Measurements from ENCODE around the gene LRRC1.

LRRC1 gene

DNA sequence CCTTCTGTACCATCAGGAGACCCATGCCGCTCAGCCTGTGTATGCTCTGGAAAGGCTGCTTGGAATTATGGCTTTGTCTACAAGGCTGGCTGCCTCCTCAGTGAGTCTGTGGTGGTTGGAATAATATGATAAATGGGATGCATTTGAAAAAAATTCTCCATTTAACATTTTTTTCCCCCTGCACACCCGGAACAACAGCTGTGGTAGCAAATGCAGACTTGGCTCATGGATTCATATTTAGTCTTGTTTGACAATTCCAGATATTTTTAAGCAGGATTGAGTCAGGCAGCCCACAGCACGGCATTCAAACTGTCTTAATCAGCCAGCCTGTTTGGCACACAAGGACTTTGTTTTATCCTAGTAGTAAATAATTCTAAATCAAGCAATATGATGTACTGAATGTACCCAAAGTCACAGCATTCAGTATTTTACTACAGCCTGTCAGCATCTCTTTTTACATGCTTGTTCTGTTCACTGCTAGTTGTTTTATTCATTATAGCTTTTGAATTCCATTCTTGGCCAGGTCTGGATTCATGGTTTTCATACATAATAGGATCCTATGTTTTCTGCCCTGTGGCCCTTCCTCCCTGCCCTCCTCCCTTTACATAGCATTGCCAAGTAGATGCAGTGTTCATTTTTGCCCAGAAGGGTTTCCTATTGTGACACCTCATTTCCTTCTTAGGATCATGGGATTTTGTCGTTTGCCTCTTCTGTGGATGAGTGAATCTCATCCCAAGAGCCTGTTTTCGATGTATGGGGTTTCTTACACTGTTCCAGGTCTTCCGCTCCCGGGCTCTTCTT lies 68.1 kb downstream of the LRRC1 start:
- DNase-seq (ENCODE audit: low read depth, low spot score), result no peak
- H3K4me3 ChIP-seq (ENCODE audit: low read length), result no peak overlapping the region

DNA sequence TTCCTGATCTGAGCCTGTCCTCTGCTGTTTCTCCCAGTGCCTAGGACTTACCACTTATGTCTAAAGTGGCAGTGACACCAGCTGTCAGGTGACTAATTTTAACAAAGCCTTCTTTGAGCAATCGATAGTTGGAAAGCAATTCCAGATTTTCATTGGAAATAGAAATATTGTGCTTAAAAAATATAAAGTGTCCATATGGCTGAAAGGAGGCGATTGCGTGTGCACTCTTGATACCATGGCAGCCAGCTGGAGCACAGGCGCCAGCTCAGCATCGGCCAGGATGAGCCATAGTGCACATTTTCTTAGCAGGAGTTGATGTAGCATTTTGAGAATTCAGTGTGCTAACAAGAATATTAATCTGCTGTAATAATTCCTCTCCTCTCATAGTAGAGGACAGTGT lies 70.0 kb downstream of the LRRC1 start:
- H3K4me3 ChIP-seq (ENCODE audit: low read length), result no peak overlapping the region
- no peak for DNase-seq (ENCODE audit: low read depth, low spot score)

DNA sequence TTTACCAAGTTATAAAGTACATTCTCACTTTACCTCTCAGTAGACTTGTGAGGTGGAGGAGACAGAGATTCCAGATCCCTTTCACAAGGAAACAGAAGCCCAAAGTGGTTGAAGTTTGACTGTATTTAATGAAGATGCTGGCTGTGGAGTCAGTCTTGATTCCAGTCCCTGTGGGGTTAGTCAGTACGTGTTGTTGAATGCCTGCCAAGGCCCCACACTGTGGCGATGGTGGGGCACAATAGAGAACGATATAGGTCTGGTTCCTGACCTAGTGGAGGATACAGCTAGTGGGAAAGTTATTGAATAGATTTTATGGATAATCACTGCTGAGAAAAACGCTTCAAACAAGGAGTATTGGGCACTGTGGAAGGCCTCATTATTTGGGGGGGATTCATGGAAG lies 71.4 kb downstream of the LRRC1 start:
- H3K4me3 ChIP-seq (ENCODE audit: low read length), result no peak overlapping the region
- no peak for DNase-seq (ENCODE audit: low read depth, low spot score)

DNA sequence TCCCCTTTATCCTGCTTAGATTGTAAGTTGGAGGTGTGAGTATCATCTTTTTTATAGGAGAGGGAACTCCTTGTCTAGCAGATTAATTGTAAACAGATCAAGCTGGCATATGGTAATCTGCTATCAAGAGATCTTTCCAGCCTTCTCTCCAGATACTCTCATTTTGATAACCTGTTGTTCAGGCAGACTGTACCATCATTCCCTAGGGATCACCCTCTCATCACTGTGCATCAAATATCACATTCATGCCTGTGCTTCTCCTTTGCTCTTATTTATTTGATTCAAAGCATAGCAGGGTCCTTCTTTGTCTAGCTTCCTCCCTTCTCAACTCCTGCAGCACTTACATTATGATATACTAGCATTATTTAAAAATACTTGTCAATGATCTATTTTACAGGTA lies 73.8 kb downstream of the LRRC1 start:
- H3K4me3 ChIP-seq (ENCODE audit: low read length), result no peak overlapping the region
- no peak for DNase-seq (ENCODE audit: low read depth, low spot score)

DNA sequence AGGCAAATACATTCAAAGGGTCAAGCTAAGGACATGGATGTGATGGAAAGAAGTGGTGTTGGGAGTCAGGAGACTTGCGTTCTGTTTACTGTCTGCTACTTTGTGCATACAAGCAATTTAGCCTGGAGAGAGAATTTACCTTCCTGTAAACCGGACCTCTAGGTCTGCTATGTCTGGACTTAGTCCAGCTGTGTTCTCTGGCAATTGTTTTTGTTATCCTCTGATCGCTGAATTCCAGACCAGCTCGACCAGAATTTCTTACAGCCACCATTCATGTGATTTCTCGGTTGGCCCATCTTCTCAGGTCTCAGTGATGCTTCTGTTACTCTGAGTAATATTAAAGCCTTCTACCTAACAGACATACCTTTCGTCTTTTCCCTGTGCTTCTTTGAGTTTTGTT lies 75.2 kb downstream of the LRRC1 start:
- no peak for DNase-seq (ENCODE audit: low read depth, low spot score)
- H3K4me3 ChIP-seq (ENCODE audit: low read length), result no peak overlapping the region

DNA sequence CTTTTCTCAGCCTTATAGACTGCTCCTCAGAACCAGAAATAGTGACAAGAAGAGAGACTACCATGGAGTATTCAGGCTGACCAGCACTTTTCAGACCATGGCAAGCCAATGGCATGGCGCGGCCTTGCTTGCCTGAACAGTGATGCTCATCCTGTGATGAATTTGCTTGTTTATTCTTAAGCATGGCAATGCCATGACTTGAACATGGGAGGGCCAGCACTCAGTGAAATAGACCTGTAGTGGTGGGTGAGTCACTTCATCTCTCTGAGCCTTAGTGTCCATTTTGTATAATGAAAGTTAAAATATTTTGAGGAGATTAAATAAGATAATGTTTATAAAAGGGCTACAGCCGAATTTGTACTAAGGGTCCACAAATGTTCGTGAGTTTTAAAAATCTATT lies 79.1 kb downstream of the LRRC1 start:
- H3K4me3 ChIP-seq (ENCODE audit: low read length), result no peak overlapping the region
- no peak for DNase-seq (ENCODE audit: low read depth, low spot score)

DNA sequence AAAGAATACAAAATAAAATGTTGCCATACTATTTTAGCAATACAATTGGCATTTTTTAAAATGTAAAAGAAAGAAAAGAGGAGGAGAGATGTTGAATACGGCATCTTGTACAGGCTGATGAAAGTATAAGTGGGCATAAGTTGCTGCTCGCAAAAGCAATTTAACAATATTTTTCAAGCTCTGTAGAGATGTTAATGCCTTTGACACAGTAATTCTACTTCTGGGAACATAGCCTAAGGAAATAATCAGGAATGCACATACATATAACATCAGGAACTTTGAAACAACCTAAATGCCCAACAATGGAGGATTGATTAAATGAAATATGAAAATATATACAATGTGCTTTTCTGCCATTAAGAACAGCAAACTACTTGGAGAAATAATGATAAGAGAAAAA lies 80.2 kb downstream of the LRRC1 start:
- H3K4me3 ChIP-seq (ENCODE audit: low read length), result no peak overlapping the region
- no peak for DNase-seq (ENCODE audit: low read depth, low spot score)

DNA sequence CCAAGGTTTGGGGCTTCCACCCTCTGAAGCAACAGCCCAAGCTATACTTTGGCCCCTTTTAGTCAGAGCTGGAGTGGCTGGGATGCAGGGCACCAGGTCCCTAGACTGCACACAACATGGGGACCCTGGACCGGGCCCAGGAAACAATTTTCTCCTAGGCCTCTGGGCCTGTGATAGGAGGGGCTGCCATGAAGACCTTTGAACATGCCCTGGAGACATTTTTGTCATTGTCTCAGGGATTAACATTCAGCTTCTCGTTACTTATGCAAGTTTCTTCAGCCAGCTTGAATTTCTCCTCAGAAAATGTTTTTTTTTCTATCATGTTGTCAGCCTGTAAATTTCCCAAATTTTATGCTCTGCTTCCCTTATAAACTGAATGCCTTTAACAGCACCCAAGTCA lies 82.3 kb downstream of the LRRC1 start:
- no peak overlapping the region for H3K4me3 ChIP-seq (ENCODE audit: low read length)
- no peak for DNase-seq (ENCODE audit: low read depth, low spot score)

DNA sequence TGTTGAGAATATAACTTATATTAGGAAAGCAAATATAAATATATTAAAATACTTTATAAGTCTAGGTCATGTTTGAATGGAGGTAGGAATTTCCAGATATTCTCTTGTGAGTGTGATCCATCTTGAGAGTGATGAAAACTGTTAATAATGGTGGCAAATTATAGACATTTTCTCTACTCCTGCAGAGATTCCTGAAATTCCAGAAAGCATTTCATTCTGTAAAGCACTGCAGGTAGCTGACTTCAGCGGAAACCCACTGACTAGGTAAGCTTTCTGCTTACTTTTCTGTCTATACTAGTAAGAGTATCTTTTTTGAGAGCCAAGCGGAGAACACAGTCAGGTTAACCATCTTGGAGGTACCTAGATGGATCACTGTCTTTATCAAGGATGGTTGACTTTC lies 84.0 kb downstream of the LRRC1 start:
- no peak for DNase-seq (ENCODE audit: low read depth, low spot score)
- H3K4me3 ChIP-seq (ENCODE audit: low read length), result no peak overlapping the region

DNA sequence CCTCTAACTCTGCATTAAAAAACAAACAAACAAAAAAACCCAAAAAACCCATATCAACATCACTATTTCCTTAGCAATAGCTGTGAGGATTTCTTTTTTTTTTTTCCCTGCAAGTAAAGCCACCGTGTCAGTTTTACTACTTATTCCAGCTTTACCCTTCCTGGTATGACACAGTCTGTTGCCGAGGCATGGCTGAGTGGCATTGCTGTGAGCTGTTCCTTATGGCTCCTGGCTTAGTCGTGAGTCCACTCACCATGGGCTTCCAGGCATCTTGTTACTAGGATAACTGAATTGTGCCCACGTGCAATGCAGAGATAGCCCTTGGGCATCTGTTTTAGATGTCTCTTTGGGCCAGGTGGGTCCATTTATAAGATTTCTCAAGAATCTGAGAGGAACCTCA lies 84.8 kb downstream of the LRRC1 start:
- DNase-seq (ENCODE audit: low read depth, low spot score), result no peak
- H3K4me3 ChIP-seq (ENCODE audit: low read length), result no peak overlapping the region

DNA sequence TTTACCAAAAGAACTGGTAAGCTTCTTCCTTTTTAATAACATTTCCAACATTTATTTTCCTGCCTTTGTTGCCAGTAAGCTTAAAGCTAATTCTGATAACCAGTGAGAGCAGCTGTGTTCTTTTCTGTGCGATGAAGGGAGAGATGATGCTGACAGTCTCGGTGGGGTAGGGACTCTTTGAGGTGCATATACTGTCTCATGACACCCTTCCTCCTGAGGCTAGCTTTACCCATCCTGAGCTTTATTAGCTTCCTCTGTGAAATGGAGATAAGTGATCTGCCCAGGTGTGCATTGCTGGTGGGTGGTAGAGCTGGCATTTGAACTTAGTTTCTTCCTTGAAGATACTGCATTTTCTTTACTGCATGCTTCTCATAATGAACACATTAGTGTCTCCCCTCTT lies 92.5 kb downstream of the LRRC1 start:
- DNase-seq (ENCODE audit: low read depth, low spot score), result peak; percentile 93
- no peak overlapping the region for H3K4me3 ChIP-seq (ENCODE audit: low read length)

DNA sequence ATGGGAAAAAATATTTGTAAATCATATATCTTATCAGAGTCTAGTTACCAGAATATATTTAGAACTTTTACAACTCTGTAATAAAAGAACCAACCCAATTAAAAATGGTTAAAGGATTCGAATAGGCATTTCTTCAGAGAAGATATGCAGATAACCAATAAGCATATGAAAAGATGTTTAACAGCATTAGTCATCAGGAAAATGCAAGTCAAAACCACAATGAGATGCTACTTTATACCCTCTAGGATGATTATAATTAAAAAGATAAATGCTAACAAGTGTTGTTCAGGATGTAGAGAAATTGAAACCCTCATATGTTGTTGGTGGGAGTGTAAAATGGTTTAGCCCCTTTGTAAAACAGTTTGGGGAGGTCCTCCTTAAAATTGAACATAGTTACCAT lies 94.1 kb downstream of the LRRC1 start:
- no peak overlapping the region for H3K4me3 ChIP-seq (ENCODE audit: low read length)
- DNase-seq (ENCODE audit: low read depth, low spot score), result no peak

DNA sequence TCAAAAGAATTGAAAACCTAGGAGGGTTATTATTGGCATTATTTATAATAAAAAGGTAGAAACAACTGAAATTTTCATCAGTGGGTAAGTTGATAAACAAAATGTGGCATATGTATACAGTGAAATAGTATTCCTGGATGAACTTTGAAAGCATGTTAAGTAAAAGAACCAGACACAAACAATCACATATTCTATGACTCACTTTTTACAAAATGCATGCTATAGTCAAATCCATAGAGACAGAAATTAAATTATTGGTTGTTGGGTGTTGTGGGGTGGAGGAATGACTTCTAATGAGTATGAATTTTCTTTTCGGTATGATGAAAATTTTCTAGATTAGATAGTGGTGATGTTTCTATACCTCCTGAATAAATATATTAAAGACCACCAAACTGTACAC lies 94.6 kb downstream of the LRRC1 start:
- H3K4me3 ChIP-seq (ENCODE audit: low read length), result no peak overlapping the region
- DNase-seq (ENCODE audit: low read depth, low spot score), result no peak

DNA sequence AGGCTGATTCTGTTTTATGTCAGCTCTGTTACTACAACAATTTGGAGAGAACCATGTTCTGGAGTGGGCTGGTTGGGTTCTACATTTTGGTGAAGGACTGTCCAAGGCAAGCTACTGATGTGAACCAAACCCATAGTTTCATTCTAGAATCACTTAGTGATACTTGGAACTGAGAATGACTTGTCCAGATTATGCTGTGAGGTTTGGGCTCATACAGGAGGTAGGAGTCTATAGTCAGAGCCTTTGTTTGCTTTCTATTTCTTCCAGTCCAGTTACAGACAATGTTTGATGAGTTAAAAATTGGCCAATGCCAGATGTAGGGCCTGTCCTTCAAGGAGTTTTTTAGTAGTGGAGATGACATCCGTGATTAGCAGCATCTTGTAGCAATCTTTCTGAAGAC lies 97.9 kb downstream of the LRRC1 start:
- H3K4me3 ChIP-seq (ENCODE audit: low read length), result no peak overlapping the region
- DNase-seq (ENCODE audit: low read depth, low spot score), result no peak

DNA sequence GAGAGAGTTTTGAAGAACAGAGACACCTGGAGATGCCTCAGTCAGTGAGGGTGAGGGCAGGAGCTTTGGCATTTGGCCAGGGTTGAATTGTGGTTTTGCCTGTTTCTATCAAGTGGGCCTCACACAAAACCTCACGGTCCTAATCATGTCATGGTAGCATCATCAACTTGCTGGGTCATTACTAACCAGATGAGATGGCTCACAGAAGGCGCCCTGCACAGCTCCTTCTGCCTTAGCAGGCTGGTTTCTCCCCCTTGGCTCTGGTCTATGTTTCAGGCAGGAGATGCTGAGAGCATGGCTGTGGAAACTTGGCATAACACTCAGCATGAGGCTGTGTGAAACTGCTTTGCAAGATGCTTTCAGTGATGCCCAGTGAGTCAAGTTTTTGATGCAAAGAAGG lies 99.3 kb downstream of the LRRC1 start:
- no peak overlapping the region for H3K4me3 ChIP-seq (ENCODE audit: low read length)
- peak; percentile 94 for DNase-seq (ENCODE audit: low read depth, low spot score)

DNA sequence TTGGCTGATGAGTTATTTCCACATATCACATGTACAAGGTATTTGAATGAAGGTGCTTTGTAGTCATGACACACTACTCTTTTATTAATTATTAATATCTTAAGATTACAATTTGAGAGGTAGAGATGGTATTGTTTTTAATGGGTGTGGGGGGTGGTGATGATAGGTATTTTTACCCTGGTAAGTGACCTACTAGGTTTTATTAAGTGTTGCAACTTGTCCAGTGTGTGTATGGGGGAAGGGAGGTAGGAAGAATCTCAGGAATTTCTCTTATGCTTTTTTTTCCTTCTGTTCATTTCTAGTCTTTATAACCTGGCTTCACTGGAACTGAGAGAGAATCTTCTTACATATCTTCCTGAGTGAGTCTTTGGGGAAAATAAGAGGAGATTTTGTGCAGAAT lies 101.4 kb downstream of the LRRC1 start:
- no peak for DNase-seq (ENCODE audit: low read depth, low spot score)
- H3K4me3 ChIP-seq (ENCODE audit: low read length), result no peak overlapping the region

DNA sequence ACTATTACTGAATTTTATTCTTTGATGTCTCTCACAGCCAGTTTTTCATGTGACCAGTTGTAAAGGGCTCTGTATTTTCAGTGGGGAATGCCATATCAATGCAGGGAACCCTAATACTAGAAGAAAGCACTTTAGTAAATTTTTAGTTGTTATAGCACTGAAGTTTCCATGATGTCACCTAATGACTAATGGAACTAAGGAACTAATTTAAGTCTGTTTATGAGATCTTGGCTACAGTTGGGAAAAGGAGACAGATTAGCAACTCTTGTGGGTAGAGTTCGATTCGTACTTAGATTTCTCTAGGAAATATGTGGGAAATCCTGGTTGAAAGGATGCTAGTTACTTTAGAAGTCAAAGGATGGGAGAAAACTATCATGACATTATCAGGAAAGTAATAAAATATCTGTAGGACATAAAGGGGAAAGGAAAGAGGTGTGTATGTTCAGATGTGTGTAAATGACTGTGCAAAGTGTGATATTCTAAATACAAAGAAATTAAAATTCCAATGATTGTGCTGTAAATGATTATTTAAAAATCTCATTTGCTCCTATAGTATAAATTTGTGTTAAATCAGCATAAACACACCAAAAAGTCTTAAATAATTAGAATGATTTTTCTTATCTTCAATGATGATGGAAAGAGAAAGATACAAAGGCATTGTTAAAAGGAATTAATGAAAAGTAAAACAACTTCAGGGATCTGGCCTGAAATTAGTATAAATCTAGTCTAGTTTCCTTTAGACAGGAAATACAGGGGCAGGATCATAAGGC lies 103.4 kb downstream of the LRRC1 start:
- no peak for DNase-seq (ENCODE audit: low read depth, low spot score)
- no peak overlapping the region for H3K4me3 ChIP-seq (ENCODE audit: low read length)

DNA sequence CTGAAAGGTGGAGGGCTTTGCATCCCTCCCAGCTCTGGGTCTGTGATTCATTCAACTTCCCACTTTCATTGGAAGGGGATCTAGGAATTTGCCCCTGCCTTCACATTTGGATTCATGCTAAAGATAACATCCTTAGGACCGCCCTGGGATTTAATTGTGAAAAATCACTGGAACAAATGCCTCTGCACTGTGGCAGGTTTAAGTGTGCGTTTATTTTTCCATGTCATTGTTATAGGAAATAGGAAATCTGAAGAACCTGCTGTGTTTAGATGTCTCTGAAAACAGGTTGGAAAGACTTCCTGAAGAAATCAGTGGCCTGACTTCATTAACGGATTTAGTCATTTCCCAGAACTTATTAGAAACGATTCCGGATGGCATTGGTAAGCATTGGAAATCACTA lies 104.7 kb downstream of the LRRC1 start:
- no peak overlapping the region for H3K4me3 ChIP-seq (ENCODE audit: low read length)
- no peak for DNase-seq (ENCODE audit: low read depth, low spot score)

DNA sequence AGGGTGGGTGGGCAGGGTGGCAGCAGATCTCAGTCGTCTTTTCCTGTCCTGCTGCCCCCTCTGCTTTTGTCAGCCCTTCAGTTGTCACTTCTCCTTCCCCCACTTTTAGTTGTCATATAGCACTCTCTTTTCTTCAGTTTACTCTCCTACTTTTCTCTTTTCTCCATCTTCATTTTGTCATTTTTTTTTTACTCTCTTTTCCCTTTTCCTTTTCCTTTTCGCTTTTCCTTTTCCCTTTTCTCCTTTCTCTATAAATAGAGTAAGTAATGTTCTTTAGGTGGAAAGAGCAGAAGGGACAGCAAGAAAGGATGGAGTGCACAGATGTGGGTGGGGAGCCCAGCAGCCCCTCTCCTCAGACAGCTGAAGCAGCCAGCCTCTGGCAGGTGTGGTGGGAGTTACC lies 108.6 kb downstream of the LRRC1 start:
- DNase-seq (ENCODE audit: low read depth, low spot score), result no peak
- H3K4me3 ChIP-seq (ENCODE audit: low read length), result no peak overlapping the region

DNA sequence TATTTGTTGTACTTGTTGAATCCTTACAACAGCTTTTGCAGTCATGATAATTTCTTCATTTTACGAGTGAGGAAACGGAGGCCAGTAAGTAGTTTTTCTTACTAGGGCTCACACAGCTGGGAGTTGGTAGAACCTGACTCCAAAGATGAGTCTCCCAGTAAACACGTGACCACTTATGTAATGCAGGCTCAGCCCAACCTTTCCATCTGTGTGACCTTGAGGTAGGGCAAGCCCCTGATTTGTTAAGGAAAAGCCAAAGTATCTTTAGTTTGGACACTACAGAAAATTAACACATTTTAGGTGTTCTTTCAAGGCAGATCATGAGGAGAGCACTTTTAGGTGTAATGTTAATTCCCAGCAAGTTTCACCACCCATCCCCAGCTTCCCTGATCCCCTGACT lies 111.3 kb downstream of the LRRC1 start:
- no peak for DNase-seq (ENCODE audit: low read depth, low spot score)
- no peak overlapping the region for H3K4me3 ChIP-seq (ENCODE audit: low read length)

DNA sequence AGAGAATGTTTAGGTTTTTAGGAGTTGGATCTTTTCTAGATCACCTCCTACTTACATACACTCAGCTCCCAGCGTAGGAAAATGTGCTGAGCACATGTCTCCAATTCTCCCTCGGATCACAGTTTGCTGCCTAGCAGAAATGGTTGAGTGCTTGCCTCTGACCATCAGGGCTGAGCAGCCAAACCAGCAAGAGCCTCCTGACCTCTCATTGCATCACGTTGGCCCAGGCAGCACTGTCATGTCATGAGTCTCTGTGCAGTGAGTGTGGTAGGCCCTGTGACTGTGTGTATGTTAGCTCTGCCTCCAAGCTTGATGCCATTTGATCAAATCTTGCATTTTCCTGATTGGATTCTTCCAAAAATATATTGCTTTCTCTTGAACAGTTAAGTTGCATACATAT lies 112.0 kb downstream of the LRRC1 start:
- DNase-seq (ENCODE audit: low read depth, low spot score), result no peak
- H3K4me3 ChIP-seq (ENCODE audit: low read length), result no peak overlapping the region
